Muscle of leg (tissue), 11 donors: ENCODE measurements around the gene CAMTA1. TPM values are rescaled to one million over a fixed set of nuclear protein-coding genes. Genes with fewer than 3 reads are reported as not detected.
"Not testable (repeated sequence)": the region's sequence is repeated elsewhere in the genome, so short reads cannot be mapped to it uniquely, and the experiment has no call there.

Source experiments
- DNase-seq: peaks from one replicate; pipeline ENCODE4 v3.0.0; 2013
- H3K27ac ChIP-seq: one replicate; pipeline ENCODE4 v1.5.1; 2013; ENCODE audit warnings: mild to moderate bottlenecking, low read length, control low read depth
- H3K27me3 ChIP-seq: one replicate; pipeline ENCODE4 v1.6.1; 2013; ENCODE audit warnings: low read length; ENCODE audit not compliant: control insufficient read depth, insufficient read depth
- H3K36me3 ChIP-seq: one replicate; pipeline ENCODE4 v1.6.1; 2013; ENCODE audit warnings: low read length; ENCODE audit not compliant: control insufficient read depth, insufficient read depth
- H3K4me1 ChIP-seq: one replicate; pipeline ENCODE4 v1.6.1; 2013; ENCODE audit warnings: low read length; ENCODE audit not compliant: control insufficient read depth, insufficient read depth
- H3K4me3 ChIP-seq: one replicate; pipeline ENCODE4 v1.5.1; 2013; ENCODE audit warnings: low read length, control low read depth
- H3K9me3 ChIP-seq: replicated peaks from 2 replicates; pipeline ENCODE4 v1.6.1; 2013; ENCODE audit warnings: low read depth, low read length; ENCODE audit not compliant: control insufficient read depth
- WGBS: methylation state at CpG from one replicate; pipeline ENCODE4 v1.1.5; 2013; ENCODE audit warnings: missing lambda C conversion rate; ENCODE audit not compliant: insufficient coverage; 5-methylcytosine and 5-hydroxymethylcytosine counted together
- polyA plus RNA-seq, 8 donors: library from polyadenylated mRNA; unstranded; fragments of 120-200 nt; gene quantifications; one replicate each; pipeline versions ENCODE4 v1.2.1 to v1.2.3, GENCODE V29; 2013; ENCODE audit warnings: inconsistent platforms in 1 of 8, low replicate concordance in 1 of 8; ENCODE audit not compliant: insufficient read length in 8 of 8, insufficient read depth in 1 of 8
- total RNA-seq: library from RNA; stranded (reverse); fragments of 120-200 nt; gene quantifications from one replicate; pipeline ENCODE4 v1.2.4, GENCODE V29; 2013

CAMTA1 gene
- total and polyA plus RNA-seq, 9 donors, result 36.4 to 56.4 (median 47.7) TPM

DNA sequence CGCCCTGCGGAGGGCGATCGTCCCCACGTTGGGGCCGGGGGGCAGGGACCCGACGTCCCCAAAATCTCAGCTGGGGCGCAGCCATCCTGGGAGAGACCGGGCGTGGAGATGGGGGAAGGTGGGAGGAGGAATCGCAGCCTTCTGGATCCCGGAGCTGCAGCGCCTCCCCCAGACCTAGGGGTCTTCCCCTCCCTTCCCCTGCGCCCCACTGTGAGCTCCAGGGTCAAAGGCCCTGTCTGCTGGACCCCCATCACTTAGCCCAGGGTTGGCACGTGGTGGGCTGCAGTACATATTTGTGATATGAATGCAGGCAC is 895.7 kb downstream of the CAMTA1 start:
- Histone ChIP-seq H3K27ac (peak overlapping the region; percentile 47), H3K36me3 (no peaks in the 10 kb centered on the region), H3K4me3 (peak overlapping the region; percentile 63), H3K9me3 (no peaks in the 10 kb centered on the region), H3K4me1 (peaks cover 28% of the 10 kb centered on the region), H3K27me3 (peaks cover 4% of the 10 kb centered on the region)
- 3% methylated on average over 10 of the region's 16 CpGs for WGBS
- no peak for DNase-seq

DNA sequence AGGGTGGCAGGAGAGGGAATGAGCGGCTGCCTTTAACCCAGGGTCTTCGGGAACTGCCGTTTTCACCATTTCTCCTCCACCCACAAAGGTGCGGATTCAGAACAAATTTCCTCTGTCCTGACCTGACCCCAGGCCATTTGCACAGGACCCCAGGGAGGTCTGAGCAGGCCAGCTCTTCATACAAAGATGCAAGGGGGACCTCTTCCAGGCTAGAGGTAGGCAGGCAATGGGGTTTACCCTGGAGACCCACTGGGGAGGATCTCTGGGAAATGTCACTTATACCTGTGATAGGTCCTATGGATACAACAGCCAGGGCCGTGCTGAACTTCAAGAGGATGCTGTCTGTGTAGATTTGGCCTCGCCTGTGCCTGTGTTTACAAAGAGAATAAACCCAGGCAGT is 896.1 kb downstream of the CAMTA1 start:
- Histone ChIP-seq H3K36me3 (no peaks in the 10 kb centered on the region), H3K4me3 (no peak overlapping the region), H3K4me1 (peaks cover 28% of the 10 kb centered on the region), H3K9me3 (no peaks in the 10 kb centered on the region), H3K27ac (no peak overlapping the region), H3K27me3 (peaks cover 7% of the 10 kb centered on the region)
- no peak for DNase-seq
- WGBS, result 100% methylated on average over 2 of the region's 6 CpGs

DNA sequence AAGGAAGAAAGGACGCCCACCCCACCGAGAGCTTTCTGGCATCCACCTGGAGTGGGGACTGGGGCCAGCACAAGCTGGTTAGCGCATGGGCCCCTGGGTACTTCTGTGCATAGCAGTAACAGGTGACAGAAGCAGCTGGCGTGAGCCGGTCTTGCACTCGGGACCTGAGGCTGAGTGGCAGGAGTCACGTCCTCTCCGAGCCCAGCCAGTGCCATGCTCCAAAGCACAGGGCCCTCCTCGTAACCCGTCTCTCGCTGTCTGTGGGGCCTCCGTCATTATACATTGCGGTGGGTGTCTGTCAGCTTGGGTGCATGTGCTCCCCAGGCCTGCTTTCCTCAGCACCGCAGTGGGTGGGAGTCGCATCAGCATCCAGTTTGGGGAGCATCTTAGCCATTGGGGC is 898.3 kb downstream of the CAMTA1 start:
- DNase-seq, result no peak
- no peak overlapping the region for H3K27ac ChIP-seq
- WGBS, result 93% methylated on average over 15 of the region's 15 CpGs
- no peak overlapping the region for H3K4me3 ChIP-seq
- H3K27me3 ChIP-seq, result peaks cover 5% of the 10 kb centered on the region
- H3K4me1 ChIP-seq, result peaks cover 31% of the 10 kb centered on the region
- no peaks in the 10 kb centered on the region for H3K9me3 ChIP-seq
- no peaks in the 10 kb centered on the region for H3K36me3 ChIP-seq

DNA sequence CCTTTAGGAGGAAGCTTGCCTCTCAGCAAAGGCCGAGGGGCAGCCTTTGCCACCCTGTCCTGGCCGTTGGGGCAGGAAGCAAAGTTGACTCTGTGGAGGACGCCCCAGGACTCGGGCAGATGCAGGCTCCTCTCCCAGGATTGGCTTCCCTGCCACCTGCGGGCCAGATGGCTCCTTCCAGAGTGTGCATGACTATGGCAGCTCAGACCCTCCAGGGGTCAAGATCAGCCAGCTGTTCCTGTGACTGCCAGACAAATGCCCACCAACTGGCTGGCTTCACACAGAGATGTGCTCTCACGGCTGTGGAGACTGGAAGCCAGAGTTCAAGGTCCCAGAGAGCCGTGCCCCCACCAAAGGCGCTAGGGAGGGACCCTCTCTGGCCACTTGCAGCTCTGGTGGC is 898.9 kb downstream of the CAMTA1 start:
- Histone ChIP-seq H3K4me3 (no peak overlapping the region), H3K27me3 (peaks cover 4% of the 10 kb centered on the region), H3K36me3 (no peaks in the 10 kb centered on the region), H3K27ac (no peak overlapping the region), H3K4me1 (peaks cover 31% of the 10 kb centered on the region), H3K9me3 (no peaks in the 10 kb centered on the region)
- 66% methylated on average over 8 of the region's 8 CpGs for WGBS
- no peak for DNase-seq

DNA sequence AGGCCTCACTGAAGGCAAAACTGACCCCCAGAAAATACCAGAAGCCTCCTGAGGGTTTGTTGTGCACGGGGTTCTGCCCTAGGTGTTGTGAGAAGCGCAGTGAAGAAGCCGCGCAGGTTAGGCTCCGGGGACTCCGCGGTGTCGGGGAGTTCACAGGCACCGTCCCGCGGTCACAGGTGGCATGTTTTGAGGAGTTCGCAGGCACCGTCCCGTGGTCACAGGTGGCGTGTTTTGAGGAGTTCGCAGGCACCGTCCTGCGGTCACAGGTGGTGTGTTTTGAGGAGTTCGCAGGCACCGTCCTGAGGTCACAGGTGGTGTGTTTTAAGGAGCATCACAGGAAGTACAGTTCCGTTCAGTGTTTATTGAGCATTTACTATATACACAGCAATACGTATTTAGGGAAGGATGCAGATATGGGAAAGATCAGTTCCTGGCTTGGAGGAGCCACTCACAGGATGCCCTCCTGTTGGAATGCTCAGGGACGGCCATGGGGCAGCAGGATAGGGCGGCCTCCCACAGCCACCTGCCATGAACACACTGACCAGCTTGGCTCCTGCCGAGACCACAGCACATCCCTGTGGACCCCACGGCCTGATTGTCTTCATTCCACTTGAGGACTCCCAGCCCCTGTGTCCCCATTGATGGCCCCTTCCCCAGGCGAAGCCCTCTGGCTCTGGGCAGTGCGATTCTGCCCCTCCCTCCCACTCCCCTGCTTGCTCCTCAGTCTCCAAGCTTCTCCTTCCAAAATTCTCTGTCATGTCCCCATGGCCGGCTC is 899.8 kb downstream of the CAMTA1 start:
- H3K4me3 ChIP-seq, result no peak overlapping the region
- H3K4me1 ChIP-seq, result peaks cover 23% of the 10 kb centered on the region
- DNase-seq, result no peak
- peaks cover 4% of the 10 kb centered on the region for H3K27me3 ChIP-seq
- 89% methylated on average over 25 of the region's 29 CpGs for WGBS
- H3K36me3 ChIP-seq, result no peaks in the 10 kb centered on the region
- no peaks in the 10 kb centered on the region for H3K9me3 ChIP-seq
- no peak overlapping the region for H3K27ac ChIP-seq

DNA sequence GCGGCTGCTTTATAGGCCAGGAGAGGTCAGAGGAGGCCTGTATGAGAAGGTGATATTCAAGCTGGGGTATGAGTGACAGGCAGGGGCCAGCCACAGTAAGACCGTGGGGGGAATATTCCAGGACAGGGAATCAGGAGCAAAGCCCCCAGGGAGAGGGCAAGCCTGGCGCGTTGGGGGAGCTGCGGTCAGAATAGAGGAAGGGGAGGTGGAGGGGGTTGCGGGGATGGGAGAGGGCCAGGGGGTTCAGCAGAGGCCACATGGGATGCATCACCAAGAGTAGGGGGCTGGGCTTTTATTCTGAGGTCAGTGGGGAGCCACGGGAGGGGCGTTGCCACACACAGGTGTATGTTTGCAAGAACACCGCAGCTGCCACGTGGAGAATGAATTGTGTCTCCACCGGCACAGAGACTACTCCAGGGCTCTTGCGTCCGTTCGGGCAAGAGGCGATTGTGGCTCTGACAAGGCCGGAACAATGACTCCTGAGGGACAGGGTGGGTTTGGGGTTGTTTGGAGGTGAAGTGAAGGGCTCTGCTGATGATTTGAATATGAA is 901.1 kb downstream of the CAMTA1 start:
- Histone ChIP-seq H3K4me3 (no peak overlapping the region), H3K4me1 (peaks cover 17% of the 10 kb centered on the region), H3K36me3 (no peaks in the 10 kb centered on the region), H3K27me3 (peaks cover 4% of the 10 kb centered on the region), H3K27ac (no peak overlapping the region), H3K9me3 (no peaks in the 10 kb centered on the region)
- WGBS, result 47% methylated on average over 16 of the region's 16 CpGs
- peak; percentile 48 for DNase-seq

DNA sequence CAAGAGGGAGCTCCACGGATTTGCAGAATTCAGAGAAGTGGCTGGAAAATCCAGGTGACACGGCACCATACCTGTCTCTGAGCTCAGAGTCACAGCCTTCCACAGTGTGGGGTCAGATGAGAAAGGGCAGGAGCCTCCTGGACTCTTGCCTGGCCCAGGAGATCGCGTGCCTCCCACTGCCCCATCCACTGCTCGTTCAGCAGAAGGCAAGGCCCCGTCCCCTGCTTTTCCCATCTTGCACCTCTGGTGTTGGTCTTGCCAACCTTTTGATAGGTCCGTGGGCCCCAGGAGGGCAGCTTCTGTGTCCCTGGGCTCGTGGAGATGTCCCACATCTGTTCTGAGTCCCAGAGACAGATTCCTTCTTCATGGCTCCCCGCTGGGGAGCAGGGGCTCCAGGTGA is 902.2 kb downstream of the CAMTA1 start:
- Histone ChIP-seq H3K4me1 (peaks cover 17% of the 10 kb centered on the region), H3K36me3 (no peaks in the 10 kb centered on the region), H3K9me3 (no peaks in the 10 kb centered on the region), H3K27ac (no peak overlapping the region), H3K4me3 (no peak overlapping the region), H3K27me3 (peaks cover 4% of the 10 kb centered on the region)
- WGBS, result 69% methylated on average over 9 of the region's 9 CpGs
- DNase-seq, result no peak

DNA sequence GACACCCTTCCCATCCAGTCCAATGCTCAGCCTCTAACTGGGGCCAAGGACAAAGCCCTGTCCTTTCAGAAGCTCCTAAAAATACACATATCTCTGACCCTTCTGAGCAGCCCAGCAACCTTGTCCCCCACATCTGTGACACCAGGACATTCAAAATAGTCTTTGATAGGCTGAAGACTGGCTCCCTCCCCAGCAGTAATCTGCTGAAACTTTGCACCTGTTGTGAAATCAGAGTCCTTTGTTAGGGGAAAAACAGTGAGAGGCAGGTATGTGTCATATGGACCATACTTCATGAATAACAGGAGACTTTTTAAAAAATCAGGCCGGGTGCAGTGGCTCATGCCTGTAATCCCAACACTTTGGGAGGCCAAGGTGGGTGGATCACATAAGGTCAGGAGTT is 903.4 kb downstream of the CAMTA1 start:
- H3K36me3 ChIP-seq, result no peaks in the 10 kb centered on the region
- H3K27ac ChIP-seq, result no peak overlapping the region
- no peak overlapping the region for H3K4me3 ChIP-seq
- H3K27me3 ChIP-seq, result peaks cover 4% of the 10 kb centered on the region
- 63% methylated on average over 1 of the region's 1 CpG for WGBS
- H3K4me1 ChIP-seq, result peaks cover 15% of the 10 kb centered on the region
- no peaks in the 10 kb centered on the region for H3K9me3 ChIP-seq
- no peak for DNase-seq

DNA sequence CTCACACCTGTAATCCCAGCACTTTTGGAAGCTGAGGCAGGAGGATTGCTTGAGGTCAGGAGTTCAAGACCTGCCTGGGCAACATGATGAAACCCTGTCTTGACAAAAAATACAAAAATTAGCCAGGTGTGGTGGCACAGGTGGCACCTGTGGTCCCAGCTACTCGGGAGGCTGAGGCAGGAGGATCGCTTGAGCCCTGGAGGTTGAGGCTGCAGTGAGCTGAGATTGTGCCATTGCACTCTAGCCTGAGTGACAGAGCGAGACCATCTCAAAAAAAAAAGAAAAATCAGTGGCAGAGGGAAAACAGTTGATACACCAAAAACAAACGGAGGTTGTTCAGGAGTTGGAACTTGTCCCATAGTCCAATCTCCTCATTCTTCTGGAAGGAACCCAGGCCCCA is 904.1 kb downstream of the CAMTA1 start:
- H3K4me3 ChIP-seq, H3K27me3 ChIP-seq, DNase-seq, H3K4me1 ChIP-seq, H3K36me3 ChIP-seq, H3K27ac ChIP-seq, H3K9me3 ChIP-seq: not testable (repeated sequence)
- 68% methylated on average over 3 of the region's 4 CpGs for WGBS

DNA sequence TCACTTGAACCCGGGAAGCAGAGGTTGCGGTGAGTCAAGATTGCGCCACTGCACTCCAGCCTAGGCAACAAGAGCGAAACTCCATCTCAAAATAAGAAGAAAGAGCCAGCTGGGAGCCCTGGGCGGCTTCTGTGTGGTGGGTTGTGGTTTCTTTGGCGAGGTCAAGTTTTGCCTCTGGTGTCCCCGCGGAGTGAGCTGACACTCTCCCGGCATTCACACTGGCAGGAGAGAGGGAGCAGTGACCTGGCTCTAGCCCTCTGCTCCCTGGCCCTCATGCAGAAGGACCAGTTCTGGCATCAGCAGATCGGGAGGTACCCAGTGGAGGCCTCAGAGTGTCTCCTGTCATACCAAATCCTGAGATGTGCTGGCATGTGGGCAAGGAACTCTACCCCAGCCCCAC is 904.8 kb downstream of the CAMTA1 start:
- 96% methylated on average over 6 of the region's 10 CpGs for WGBS
- no peak overlapping the region for H3K4me3 ChIP-seq
- peaks cover 4% of the 10 kb centered on the region for H3K27me3 ChIP-seq
- H3K9me3 ChIP-seq, result no peaks in the 10 kb centered on the region
- H3K27ac ChIP-seq, result no peak overlapping the region
- peaks cover 4% of the 10 kb centered on the region for H3K4me1 ChIP-seq
- no peak for DNase-seq
- no peaks in the 10 kb centered on the region for H3K36me3 ChIP-seq
